K562 (cell line): Measurements from ENCODE around the gene IL20RB. TPM values are rescaled to one million over a fixed set of nuclear protein-coding genes. Genes with fewer than 3 reads are reported as not detected.

Experiments
- ATAC-seq: fragments of 200-7000 bp; cut with Tn5 transposase; 3 replicates; pipeline ENCODE4 v1.9.1; 2020; ENCODE audit warnings: moderate library complexity
- BruUV-seq: library from RNA; stranded (reverse); fragments of 400-500 nt; replicated peaks from 2 replicates; lab custom pipeline; 2021; lab: Mats Ljungman, UMichigan
- CTCF ChIA-PET: fragments of 300-600 bp; formaldehyde crosslinking; extraction: SDS; loops from one replicate; lab custom pipeline; 2021; ENCODE audit warnings: low intra/inter-chr PET ratio; lab: Yijun Ruan, JAX
- POLR2A ChIA-PET: fragments of 300-600, 350-650 bp; sonication (Branson Sonifier 250); formaldehyde crosslinking; extraction: SDS; loops from one replicate; lab custom pipeline; 2021; ENCODE audit warnings: antibody characterized with exemption, inconsistent platforms; lab: Yijun Ruan, JAX
- DNase-seq, 4 experiments: peaks; one replicate each; pipeline versions ENCODE4 v3.0.0 to v3.0.0-alpha.2; 2011 to 2018; ENCODE audit warnings: low spot score in 3 of 4, mixed read lengths in 3 of 4; ENCODE audit errors: extremely low read depth in 1 of 4
- FAIRE-seq: peaks from 2 replicates; lab custom pipeline; 2011; peaks lifted over from hg19 to GRCh38; lab: Jason Lieb, UNC
- H2AFZ ChIP-seq: 2 replicates; pipeline ENCODE4 v1.6.0; 2011; ENCODE audit warnings: low read depth, low read length, control low read depth, inconsistent platforms
- H3K27ac ChIP-seq: fragments of 200-600 bp; 3 replicates; pipeline ENCODE4 v1.8.0; 2011; ENCODE audit warnings: low read depth, mild to moderate bottlenecking, control low read depth, inconsistent platforms, low read length, moderate library complexity, mixed read lengths; ENCODE audit errors: extremely low read depth
- H3K27me3 ChIP-seq, 2 experiments: fragments of 300-600 bp in 1 of 2; 2 replicates in 1 of 2; 3 replicates in 1 of 2; pipeline versions ENCODE4 v1.6.0 to v1.8.0; 2011; ENCODE audit warnings: inconsistent platforms in 2 of 2, low read length in 2 of 2, mild to moderate bottlenecking in 1 of 2, mixed read lengths in 1 of 2, moderate library complexity in 1 of 2; ENCODE audit not compliant: control insufficient read depth in 2 of 2, insufficient read depth in 2 of 2
- H3K36me3 ChIP-seq: fragments of 300-600 bp; 3 replicates; pipeline ENCODE4 v1.8.0; 2011; ENCODE audit warnings: mild to moderate bottlenecking, low read length, inconsistent platforms; ENCODE audit not compliant: control insufficient read depth, insufficient read depth
- H3K4me1 ChIP-seq, 2 experiments: fragments of 200-600 bp in 1 of 2; replicated peaks in 1 of 2; 2 replicates in 1 of 2; 3 replicates in 1 of 2; pipeline versions ENCODE4 v1.5.1 to v1.8.0; 2011; ENCODE audit warnings: inconsistent platforms in 2 of 2, low read length in 2 of 2, mild to moderate bottlenecking in 1 of 2, mixed read lengths in 1 of 2, moderate library complexity in 1 of 2; ENCODE audit not compliant: control insufficient read depth in 2 of 2, insufficient read depth in 2 of 2
- H3K4me2 ChIP-seq: 2 replicates; pipeline ENCODE4 v1.6.1; 2011; ENCODE audit warnings: low read length, control low read depth, inconsistent platforms, mixed read lengths; ENCODE audit not compliant: insufficient read depth
- H3K4me3 ChIP-seq: fragments of 200-600 bp; sonication (generic), shearing (Covaris generic); 2 replicates; pipeline ENCODE4 v1.5.1; 2016; ENCODE audit warnings: control low read depth, inconsistent platforms
- H3K79me2 ChIP-seq: fragments of 200-600 bp; 3 replicates; pipeline ENCODE4 v1.8.0; 2011; ENCODE audit warnings: low read length, inconsistent platforms; ENCODE audit not compliant: control insufficient read depth, insufficient read depth
- H3K9ac ChIP-seq, 2 experiments: 2 replicates each; pipeline versions ENCODE4 v1.6.0 to v1.6.1; 2011; ENCODE audit warnings: low read depth in 2 of 2, low read length in 2 of 2, control low read depth in 1 of 2, inconsistent platforms in 1 of 2, mild to moderate bottlenecking in 1 of 2, mixed read lengths in 1 of 2; ENCODE audit not compliant: insufficient read depth in 1 of 2
- H3K9me1 ChIP-seq: one replicate; pipeline ENCODE4 v1.6.0; 2011; ENCODE audit warnings: inconsistent platforms, mild to moderate bottlenecking, low read length, moderate library complexity; ENCODE audit not compliant: control insufficient read depth, insufficient read depth
- H3K9me3 ChIP-seq: replicated peaks from 2 replicates; pipeline ENCODE4 v1.5.1; 2011; ENCODE audit warnings: low read depth, low read length, inconsistent platforms; ENCODE audit not compliant: control insufficient read depth, insufficient read depth
- H4K20me1 ChIP-seq: replicated peaks from 2 replicates; pipeline ENCODE4 v1.6.1; 2011; ENCODE audit warnings: low read length, inconsistent platforms, mixed read lengths; ENCODE audit not compliant: control insufficient read depth, insufficient read depth
- EP400 ChIP-seq: fragments of 450-650 bp; IDR thresholded peaks from 2 replicates; pipeline ENCODE4 v1.6.1; 2017; ENCODE audit warnings: antibody characterized with exemption, mild to moderate bottlenecking, moderate library complexity
- ERF ChIP-seq: fragments of 450-650 bp; formaldehyde crosslinking; IDR thresholded peaks from 2 replicates; pipeline ENCODE4 v1.4.0; 2020; ENCODE audit warnings: mild to moderate bottlenecking, mixed read lengths
- KDM5B ChIP-seq: fragments of 200-600 bp; sonication (generic); IDR thresholded peaks from 2 replicates; pipeline ENCODE4 v1.6.1; 2012; ENCODE audit warnings: low read depth, mild to moderate bottlenecking, moderate library complexity, low read length, control low read depth, inconsistent platforms; ENCODE audit not compliant: insufficient replicate concordance
- KLF1 ChIP-seq: fragments of 450-650 bp; IDR thresholded peaks from 2 replicates; pipeline ENCODE4 v1.6.1; 2016; ENCODE audit warnings: missing genetic modification characterization, missing compliant biosample characterization
- MAZ ChIP-seq, 2 experiments: fragments of 450-650 bp in 1 of 2; sonication (generic) in 1 of 2; formaldehyde crosslinking; IDR thresholded peaks in 1 of 2; conservative IDR thresholded peaks in 1 of 2; 2 replicates each; pipeline versions ENCODE4 v1.4.0 to v1.5.0; 2020; ENCODE audit warnings: mild to moderate bottlenecking in 1 of 2, missing genetic modification reagents in 1 of 2
- MEF2D ChIP-seq: conservative IDR thresholded peaks from 2 replicates; pipeline ENCODE4 v1.6.1; 2016; ENCODE audit warnings: low read depth, missing genetic modification characterization, missing compliant biosample characterization
- MXI1 ChIP-seq: IDR thresholded peaks from 2 replicates; pipeline ENCODE4 v1.6.1; 2011; ENCODE audit warnings: low read depth, mild to moderate bottlenecking, improper control_type of control experiment, low read length
- POLR3G ChIP-seq: IDR thresholded peaks from 2 replicates; pipeline ENCODE4 v1.6.1; 2011; ENCODE audit not compliant: insufficient read length, insufficient replicate concordance; ENCODE audit errors: extremely low read depth
- ZNF785 ChIP-seq: fragments of 250-450 bp; sonication (Bioruptor Pico); IDR thresholded peaks from 2 replicates; pipeline ENCODE4 v1.4.0; 2020; ENCODE audit warnings: mild to moderate bottlenecking
- WGBS: fragments of 100-300 bp; shearing (Covaris generic); methylation state at CpG from one replicate; pipeline ENCODE4 v1.1.6; 2016; ENCODE audit warnings: low coverage, mixed read lengths; ENCODE audit not compliant: insufficient coverage; ENCODE audit errors: missing lambda C conversion rate; 5-methylcytosine and 5-hydroxymethylcytosine counted together
- in situ Hi-C: fragments of 300-500 bp; cut with MboI; formaldehyde crosslinking; loops from 4 replicates; pipeline ENCODE4 v1.15.0; 2018; ENCODE audit warnings: inconsistent platforms, mixed read lengths
- intact Hi-C: fragments of 100-400 bp; cut with micrococcal nuclease; formaldehyde crosslinking; loops from 2 replicates; pipeline ENCODE4 v1.14.2; 2022
- polyA plus RNA-seq, 8 experiments: library from polyadenylated mRNA; depleted of rRNA in 4 of 8; stranded (reverse) in 5 of 8; unstranded in 3 of 8; fragments of >200 nt; fragmentation: Nextera tagmentation in 2 of 8; fragmentation: Illumina TruSeq in 1 of 8; extraction: Ambion mirVana in 2 of 8; extraction: Trizol in 1 of 8; gene quantifications; 2 replicates each; pipeline versions ENCODE4 v1.2.1 to v1.2.3, GENCODE V29; 2011 to 2014; ENCODE audit warnings: inconsistent platforms in 1 of 8, missing spikeins in 1 of 8
- total RNA-seq, 7 experiments: library from RNA; depleted of rRNA in 6 of 7; stranded (reverse); fragments of >200 nt in 6 of 7; fragmentation: Illumina TruSeq in 2 of 7; extraction: Trizol in 2 of 7; gene quantifications; 2 replicates each; pipeline versions ENCODE4 v1.2.1 to v1.2.3, GENCODE V29; 2011 to 2021; ENCODE audit warnings: low replicate concordance in 1 of 7
- TF ChIP-seq, protein P1 (sequence below): fragments of 250-450 bp; sonication (Bioruptor Pico); IDR thresholded peaks from 2 replicates; pipeline ENCODE4 v1.4.0; 2020; ENCODE audit warnings: mild to moderate bottlenecking, moderate library complexity

Gene IL20RB
- total and polyA plus RNA-seq, 9 of the 15 experiments (the other 6 are each of a cell fraction or from before 2014, with no cell fraction given) = 0.77 to 9.9 (median 6.1) TPM

DNA sequence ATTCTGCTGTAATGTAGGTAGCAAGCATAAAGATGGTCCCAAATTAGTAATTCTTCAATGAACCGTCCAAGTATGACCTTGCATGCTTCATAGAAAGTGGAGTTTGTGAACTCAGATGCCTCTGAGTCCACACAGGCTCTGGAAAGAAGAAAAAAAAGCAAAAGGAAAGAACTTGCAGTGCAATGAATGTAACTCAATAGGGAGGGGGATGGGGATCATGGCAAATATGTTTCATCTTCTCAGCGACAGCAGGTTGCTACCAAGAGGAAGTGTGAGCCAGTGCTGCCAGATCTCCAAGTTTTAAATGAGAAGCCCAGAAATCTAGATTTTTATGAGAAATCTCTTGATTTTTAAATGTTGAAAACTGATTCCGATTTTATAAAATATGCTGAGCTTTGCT lies 50.3 kb downstream of the IL20RB start:
- H3K4me1 ChIP-seq = no peaks in the 10 kb centered on the region
- no TSS peak for BruUV-seq
- no peaks in the 10 kb centered on the region for H3K27me3 ChIP-seq
- H2AFZ ChIP-seq = no peak overlapping the region
- no peak overlapping the region for H3K9ac ChIP-seq
- no peaks in the 10 kb centered on the region for H3K9me3 ChIP-seq
- CTCF ChIA-PET = interaction anchor here (0.7 to 0.8 kb wide), 2 partner anchors 11 to 934 kb away, joined by 3 read pairs; no protein-coding TSS in a partner anchor
- TF ChIP-seq MAZ (CRISPR knock-in tag; conservative IDR thresholded peaks at IDR 0.05 in 1 of 2, IDR thresholded peaks at IDR 0.05 in 1 of 2) = no peak
- no peak for TF ChIP-seq KDM5B
- no peak for TF ChIP-seq MEF2D (tag)
- no peak for TF ChIP-seq KLF1 (tag)
- TF ChIP-seq, protein P1, sequence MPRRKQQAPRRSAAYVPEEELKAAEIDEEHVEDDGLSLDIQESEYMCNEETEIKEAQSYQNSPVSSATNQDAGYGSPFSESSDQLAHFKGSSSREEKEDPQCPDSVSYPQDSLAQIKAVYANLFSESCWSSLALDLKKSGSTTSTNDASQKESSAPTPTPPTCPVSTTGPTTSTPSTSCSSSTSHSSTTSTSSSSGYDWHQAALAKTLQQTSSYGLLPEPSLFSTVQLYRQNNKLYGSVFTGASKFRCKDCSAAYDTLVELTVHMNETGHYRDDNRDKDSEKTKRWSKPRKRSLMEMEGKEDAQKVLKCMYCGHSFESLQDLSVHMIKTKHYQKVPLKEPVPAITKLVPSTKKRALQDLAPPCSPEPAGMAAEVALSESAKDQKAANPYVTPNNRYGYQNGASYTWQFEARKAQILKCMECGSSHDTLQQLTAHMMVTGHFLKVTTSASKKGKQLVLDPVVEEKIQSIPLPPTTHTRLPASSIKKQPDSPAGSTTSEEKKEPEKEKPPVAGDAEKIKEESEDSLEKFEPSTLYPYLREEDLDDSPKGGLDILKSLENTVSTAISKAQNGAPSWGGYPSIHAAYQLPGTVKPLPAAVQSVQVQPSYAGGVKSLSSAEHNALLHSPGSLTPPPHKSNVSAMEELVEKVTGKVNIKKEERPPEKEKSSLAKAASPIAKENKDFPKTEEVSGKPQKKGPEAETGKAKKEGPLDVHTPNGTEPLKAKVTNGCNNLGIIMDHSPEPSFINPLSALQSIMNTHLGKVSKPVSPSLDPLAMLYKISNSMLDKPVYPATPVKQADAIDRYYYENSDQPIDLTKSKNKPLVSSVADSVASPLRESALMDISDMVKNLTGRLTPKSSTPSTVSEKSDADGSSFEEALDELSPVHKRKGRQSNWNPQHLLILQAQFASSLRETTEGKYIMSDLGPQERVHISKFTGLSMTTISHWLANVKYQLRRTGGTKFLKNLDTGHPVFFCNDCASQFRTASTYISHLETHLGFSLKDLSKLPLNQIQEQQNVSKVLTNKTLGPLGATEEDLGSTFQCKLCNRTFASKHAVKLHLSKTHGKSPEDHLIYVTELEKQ (CRISPR knock-in tag) = no peak
- TF ChIP-seq MXI1 = no peak
- TF ChIP-seq POLR3G = no peak
- no peak for TF ChIP-seq ERF (CRISPR knock-in tag)
- TF ChIP-seq EP400 = no peak
- TF ChIP-seq ZNF785 (CRISPR knock-in tag) = no peak
- no peaks in the 10 kb centered on the region for H3K9me1 ChIP-seq
- in situ Hi-C loops (loop anchor here (25.0 kb wide), 2 partner anchors 471 to 621 kb away; no protein-coding TSS in a partner anchor), intact Hi-C loops (no loop called here)
- no peak for ATAC-seq
- no peaks in the 10 kb centered on the region for H4K20me1 ChIP-seq
- no peaks in the 10 kb centered on the region for H3K79me2 ChIP-seq
- POLR2A ChIA-PET = no interaction called here
- WGBS = 27% methylated on average over 3 of the region's 3 CpGs
- no peaks in the 10 kb centered on the region; the same call in 2 of the 3 replicates for H3K36me3 ChIP-seq
- no peak overlapping the region for H3K4me3 ChIP-seq
- no peak overlapping the region for H3K27ac ChIP-seq
- DNase-seq = no peak
- FAIRE-seq = no peak
- no peak overlapping the region for H3K4me2 ChIP-seq
